GM12873 (cell line): ENCODE measurements around the gene NAT16.

Source experiments
- CTCF ChIP-seq: IDR thresholded peaks from 2 replicates; pipeline ENCODE4 v1.5.1; 2012; ENCODE audit warnings: low read depth, mild to moderate bottlenecking, moderate library complexity, low read length, control low read depth; ENCODE audit not compliant: insufficient read depth; ENCODE audit errors: missing control alignments

The NAT16 gene

GRCh38 chr7:101121991-101122932, 57.8 kb downstream of the NAT16 start:
- no peak for TF ChIP-seq CTCF
